Glutamatergic neuron (in vitro differentiated cells): Measurements from ENCODE around the gene OSGEPL1. TPM values are rescaled to one million over a fixed set of nuclear protein-coding genes. Genes with fewer than 3 reads are reported as not detected.

Experiments
- DNase-seq: peaks from one replicate; pipeline ENCODE4 v3.0.0; 2022
- H3K27ac Mint-ChIP-seq: one replicate; pipeline ENCODE4 v1.8.0; 2020; ENCODE audit warnings: mild to moderate bottlenecking, mixed read lengths, inconsistent platforms; ENCODE audit not compliant: unreplicated experiment
- H3K27me3 Mint-ChIP-seq: one replicate; pipeline ENCODE4 v1.8.0; 2020; ENCODE audit warnings: mild to moderate bottlenecking, moderate library complexity, mixed read lengths, inconsistent platforms; ENCODE audit not compliant: unreplicated experiment
- H3K36me3 Mint-ChIP-seq: one replicate; pipeline ENCODE4 v1.8.0; 2020; ENCODE audit warnings: mild to moderate bottlenecking, mixed read lengths, inconsistent platforms; ENCODE audit not compliant: unreplicated experiment
- H3K4me1 Mint-ChIP-seq: one replicate; pipeline ENCODE4 v1.8.0; 2020; ENCODE audit warnings: mild to moderate bottlenecking, low read depth, mixed read lengths, inconsistent platforms; ENCODE audit not compliant: unreplicated experiment
- H3K4me3 Mint-ChIP-seq: one replicate; pipeline ENCODE4 v1.8.0; 2020; ENCODE audit warnings: mild to moderate bottlenecking, mixed read lengths, inconsistent platforms; ENCODE audit not compliant: unreplicated experiment
- H3K9me3 Mint-ChIP-seq: one replicate; pipeline ENCODE4 v1.8.0; 2020; ENCODE audit warnings: mild to moderate bottlenecking, moderate library complexity, mixed read lengths, inconsistent platforms; ENCODE audit not compliant: unreplicated experiment
- total RNA-seq: library from RNA; stranded (reverse); fragmentation: NEBNext Ultra II Directional; extraction: Animal tissue kit (Norgen Biotek cat#: 25700); gene quantifications from one replicate; pipeline ENCODE4 v1.2.1, GENCODE V29; 2021; ENCODE audit not compliant: unreplicated experiment
- TF ChIP-seq, protein P1 (sequence below): fragments of 200-600 bp; sonication (generic); IDR thresholded peaks from one replicate; pipeline ENCODE4 v1.5.0; 2021; ENCODE audit not compliant: partially characterized antibody, unreplicated experiment

OSGEPL1 gene
- total RNA-seq, 1 donor from 2014 or later, result 12.5 TPM

DNA sequence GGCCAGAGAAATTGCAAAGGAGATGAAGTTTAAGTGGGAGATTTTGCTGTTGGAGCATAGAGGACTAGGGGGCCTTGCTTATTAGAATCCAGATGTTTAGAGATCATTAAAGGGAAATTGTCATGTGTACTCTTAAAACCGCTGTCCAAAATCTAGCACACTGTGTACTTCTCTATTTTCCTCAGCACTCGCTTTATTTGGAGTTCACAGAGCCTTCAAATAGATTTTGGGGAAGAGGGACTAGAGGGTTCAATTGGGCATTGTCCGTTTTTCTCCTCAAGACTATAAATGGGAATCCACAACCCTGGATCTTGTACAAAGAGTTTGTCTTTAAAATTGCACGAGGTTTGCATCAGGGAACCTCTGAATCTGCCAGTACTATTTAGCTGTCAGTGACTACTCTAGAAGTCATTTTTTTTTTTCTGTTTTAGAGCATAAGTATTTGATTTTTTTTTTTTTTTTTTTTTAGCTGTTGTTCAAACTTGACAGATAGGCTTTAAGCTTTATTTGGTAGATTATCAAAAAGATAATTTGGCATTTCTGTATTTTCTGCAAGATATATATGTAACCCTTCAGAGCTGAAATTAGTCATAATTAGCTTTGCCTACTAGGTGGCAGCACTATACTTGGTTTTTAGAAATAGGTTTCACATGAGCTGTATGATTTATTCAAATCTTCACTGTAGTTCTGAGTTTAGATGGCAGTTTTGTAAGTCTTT lies 35.9 kb upstream of the OSGEPL1 start:
- Mint-ChIP-seq H3K4me3 (no peak overlapping the region), H3K36me3 (no peaks in the 10 kb centered on the region), H3K27ac (no peak overlapping the region), H3K27me3 (no peaks in the 10 kb centered on the region), H3K4me1 (no peaks in the 10 kb centered on the region), H3K9me3 (no peaks in the 10 kb centered on the region)
- no peak for DNase-seq
- TF ChIP-seq, protein P1, sequence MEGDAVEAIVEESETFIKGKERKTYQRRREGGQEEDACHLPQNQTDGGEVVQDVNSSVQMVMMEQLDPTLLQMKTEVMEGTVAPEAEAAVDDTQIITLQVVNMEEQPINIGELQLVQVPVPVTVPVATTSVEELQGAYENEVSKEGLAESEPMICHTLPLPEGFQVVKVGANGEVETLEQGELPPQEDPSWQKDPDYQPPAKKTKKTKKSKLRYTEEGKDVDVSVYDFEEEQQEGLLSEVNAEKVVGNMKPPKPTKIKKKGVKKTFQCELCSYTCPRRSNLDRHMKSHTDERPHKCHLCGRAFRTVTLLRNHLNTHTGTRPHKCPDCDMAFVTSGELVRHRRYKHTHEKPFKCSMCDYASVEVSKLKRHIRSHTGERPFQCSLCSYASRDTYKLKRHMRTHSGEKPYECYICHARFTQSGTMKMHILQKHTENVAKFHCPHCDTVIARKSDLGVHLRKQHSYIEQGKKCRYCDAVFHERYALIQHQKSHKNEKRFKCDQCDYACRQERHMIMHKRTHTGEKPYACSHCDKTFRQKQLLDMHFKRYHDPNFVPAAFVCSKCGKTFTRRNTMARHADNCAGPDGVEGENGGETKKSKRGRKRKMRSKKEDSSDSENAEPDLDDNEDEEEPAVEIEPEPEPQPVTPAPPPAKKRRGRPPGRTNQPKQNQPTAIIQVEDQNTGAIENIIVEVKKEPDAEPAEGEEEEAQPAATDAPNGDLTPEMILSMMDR, result no peak

DNA sequence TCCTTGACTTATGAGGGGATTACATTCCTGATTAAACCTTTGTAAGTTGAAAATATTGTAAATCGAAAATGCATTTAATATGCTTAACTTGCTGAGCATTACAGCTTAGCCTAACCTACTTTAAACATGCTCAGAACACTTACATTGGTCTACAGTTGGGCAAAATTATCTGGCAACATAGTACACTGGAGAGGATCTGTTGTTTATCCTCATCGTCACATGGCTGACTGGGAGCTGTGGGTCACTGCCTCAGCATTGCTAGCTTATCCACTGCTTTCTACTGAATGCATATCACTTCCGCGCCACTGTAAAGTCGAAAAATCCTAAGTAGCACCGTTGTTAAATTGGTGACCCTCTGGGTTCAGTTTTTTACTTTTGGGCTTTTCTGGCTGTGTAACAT lies 35.3 kb upstream of the OSGEPL1 start:
- Mint-ChIP-seq H3K36me3 (no peaks in the 10 kb centered on the region), H3K27ac (no peak overlapping the region), H3K27me3 (no peaks in the 10 kb centered on the region), H3K4me1 (no peaks in the 10 kb centered on the region), H3K4me3 (no peak overlapping the region), H3K9me3 (no peaks in the 10 kb centered on the region)
- TF ChIP-seq, protein P1, result no peak
- DNase-seq, result no peak

DNA sequence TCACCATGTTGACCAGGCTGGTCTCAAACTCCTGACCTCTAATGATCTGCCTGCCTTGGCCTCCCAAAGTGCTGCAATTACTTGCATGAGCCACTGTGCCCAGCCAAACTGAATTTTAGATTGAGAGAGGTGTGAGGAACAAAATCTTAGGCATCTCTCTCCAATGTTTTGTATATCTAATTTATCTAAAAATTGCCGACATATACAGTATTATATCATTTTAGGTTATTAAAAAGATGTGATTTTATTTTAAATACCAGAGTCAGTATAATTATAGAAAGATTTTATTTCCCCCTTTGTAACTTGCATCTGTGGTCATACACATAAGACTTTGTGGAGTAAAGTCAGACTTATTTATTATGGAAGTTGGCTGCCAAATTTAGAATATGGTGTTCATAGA lies 31.7 kb upstream of the OSGEPL1 start:
- no peaks in the 10 kb centered on the region for H3K9me3 Mint-ChIP-seq
- no peak overlapping the region for H3K4me3 Mint-ChIP-seq
- H3K27me3 Mint-ChIP-seq, result no peaks in the 10 kb centered on the region
- no peaks in the 10 kb centered on the region for H3K36me3 Mint-ChIP-seq
- no peak overlapping the region for H3K27ac Mint-ChIP-seq
- no peaks in the 10 kb centered on the region for H3K4me1 Mint-ChIP-seq
- TF ChIP-seq, protein P1, result no peak
- DNase-seq, result no peak

DNA sequence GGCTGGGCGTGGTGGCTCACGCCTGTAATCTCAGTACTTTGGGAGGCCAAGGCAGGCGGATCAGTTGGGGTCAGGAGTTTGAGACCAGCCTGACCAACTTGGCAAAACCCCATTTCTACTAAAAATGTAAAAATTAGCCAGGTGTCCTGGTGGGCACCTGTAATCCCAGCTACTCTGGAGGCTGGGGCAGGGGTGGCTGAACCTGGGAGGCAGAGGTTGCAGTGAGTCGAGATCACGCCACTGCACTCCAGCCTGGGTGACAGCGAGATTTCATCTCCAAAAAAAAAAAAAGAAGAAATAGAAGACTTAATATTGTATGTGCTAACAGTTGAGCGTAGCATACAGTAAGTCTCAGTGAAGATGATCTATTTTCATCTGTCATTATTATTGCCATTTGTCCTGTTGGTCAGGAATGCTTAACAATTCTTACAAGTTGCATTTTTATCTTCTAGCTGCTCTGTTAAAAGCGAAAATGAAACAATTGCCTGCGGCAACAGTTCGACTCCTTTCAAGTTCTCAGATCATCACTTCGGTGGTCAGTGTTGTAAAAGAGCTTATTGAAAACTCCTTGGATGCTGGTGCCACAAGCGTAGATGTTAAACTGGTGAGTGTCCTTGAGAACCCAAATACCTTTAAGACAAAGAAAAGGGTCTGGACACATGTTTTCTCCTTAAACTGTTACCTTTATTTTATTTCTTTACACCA lies 28.9 kb upstream of the OSGEPL1 start:
- Mint-ChIP-seq H3K9me3 (no peaks in the 10 kb centered on the region), H3K4me1 (no peaks in the 10 kb centered on the region), H3K27me3 (no peaks in the 10 kb centered on the region), H3K4me3 (no peak overlapping the region), H3K27ac (no peak overlapping the region), H3K36me3 (no peaks in the 10 kb centered on the region)
- no peak for DNase-seq
- TF ChIP-seq, protein P1, result no peak
